ENCODE measurements around the gene TCAIM.

DNA sequence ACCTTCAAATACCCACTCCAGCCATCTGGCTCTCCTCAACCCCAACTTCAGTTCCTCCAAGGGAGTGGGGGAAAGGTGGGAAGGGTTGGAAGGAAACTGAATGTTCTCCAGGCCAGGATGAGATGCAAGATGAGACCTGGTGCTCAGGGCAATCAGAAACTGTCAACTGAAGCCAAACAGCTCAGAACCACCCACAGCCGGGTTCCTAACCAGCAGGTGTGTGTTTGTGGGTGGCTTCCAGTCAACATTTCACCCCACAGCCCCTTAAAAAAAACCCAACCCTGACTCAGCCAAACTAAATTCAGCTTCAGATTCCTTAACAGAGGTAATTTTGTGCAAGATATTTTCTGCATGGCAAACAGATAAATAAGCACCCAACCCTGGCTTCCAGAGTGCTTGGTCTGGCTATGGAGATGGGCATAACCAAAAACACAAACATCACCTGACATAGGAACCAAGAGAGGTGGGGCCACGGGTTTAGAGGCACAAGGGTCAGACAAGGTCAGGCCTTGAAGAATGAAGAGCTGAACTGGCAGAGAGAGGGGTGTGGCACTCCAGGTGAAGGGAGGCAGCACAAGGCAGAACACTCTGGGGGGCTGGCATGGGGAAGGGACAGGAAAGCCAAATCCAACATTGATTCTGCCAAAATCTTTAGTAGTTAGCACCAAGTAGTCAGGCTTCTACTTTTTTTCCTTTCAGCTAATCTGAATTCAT is 104.2 kb downstream of the TCAIM start:
- no peak for TF ChIP-seq CTCF (IDR thresholded peaks at IDR 0.05; ENCODE audit: low read depth, low read length)
- TF ChIP-seq MYC (IDR thresholded peaks at IDR 0.05; ENCODE audit: low read depth, low read length) = no peak
- no peak for TF ChIP-seq POLR2A (IDR thresholded peaks at IDR 0.05; ENCODE audit: extremely low read depth, insufficient read length)
- TF ChIP-seq MAX (IDR thresholded peaks at IDR 0.05; ENCODE audit: low read depth, low read length) = no peak
